Erythroblast (primary cell): ENCODE data around the gene SMIM31.

Experiments
- GATA1 ChIP-seq: IDR thresholded peaks from 2 replicates; pipeline ENCODE4 v1.6.1; 2011; ENCODE audit warnings: low read depth, mild to moderate bottlenecking, control low read depth, low read length, moderate library complexity
- POLR2A ChIP-seq: IDR thresholded peaks from 2 replicates; pipeline ENCODE4 v1.6.1; 2011; ENCODE audit warnings: mild to moderate bottlenecking, low read length

DNA sequence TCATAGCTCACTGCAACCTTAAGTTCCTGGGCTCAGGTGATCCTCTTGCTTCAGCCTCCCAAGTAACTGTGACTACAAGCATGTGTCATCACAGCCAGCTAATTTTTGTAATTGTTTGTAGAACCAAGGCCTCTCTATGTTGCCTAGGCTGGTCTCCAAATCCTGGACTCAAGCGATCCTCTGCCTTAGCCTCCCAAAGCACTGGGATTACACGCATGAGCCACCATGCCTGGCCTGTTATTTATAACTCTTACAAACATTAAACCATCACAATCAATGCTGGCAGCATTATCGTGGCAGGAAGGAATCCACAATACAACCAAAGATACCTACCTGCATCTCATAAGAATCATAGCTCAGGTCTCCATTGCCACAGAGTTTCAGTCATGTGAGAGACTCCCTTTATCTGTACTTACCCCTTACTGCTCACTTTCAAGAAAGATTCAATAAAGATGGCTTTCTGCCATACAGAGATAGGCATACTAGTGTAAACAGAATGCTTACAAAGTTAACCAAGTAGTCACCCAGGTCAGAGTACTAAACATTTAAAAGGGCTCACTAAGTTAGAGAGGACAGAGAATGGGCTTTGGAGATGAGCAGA lies 48.5 kb downstream of the SMIM31 start:
- TF ChIP-seq POLR2A: no peak
- no peak for TF ChIP-seq GATA1
